ENCODE results near the gene ZNF90.
"Not testable (repeated sequence)": the region's sequence is repeated elsewhere in the genome, so short reads cannot be mapped to it uniquely, and the experiment has no call there.

Gene ZNF90

GRCh38 chr19:20107301-20107700 is 29.5 kb downstream of the ZNF90 start:
- no peak for DNase-seq

- DNase-seq, result not testable (repeated sequence)
These were observed 40.5 kb downstream of the ZNF90 start for GRCh38 chr19:20118064-20118839.

GRCh38 chr19:20124879-20125278 is 47.1 kb downstream of the ZNF90 start:
- DNase-seq, result no peak

- not testable (repeated sequence) for DNase-seq
These were observed 55.1 kb downstream of the ZNF90 start for GRCh38 chr19:20132933-20133332.

GRCh38 chr19:20137714-20138113 is 59.9 kb downstream of the ZNF90 start:
- not testable (repeated sequence) for DNase-seq

GRCh38 chr19:20151617-20152145 is 73.9 kb downstream of the ZNF90 start:
- DNase-seq, result no peak

GRCh38 chr19:20152506-20152905 is 74.7 kb downstream of the ZNF90 start:
- DNase-seq, result not testable (repeated sequence)

GRCh38 chr19:20153281-20153680 is 75.5 kb downstream of the ZNF90 start:
- no peak for DNase-seq

- no peak for DNase-seq
These were observed 76.8 kb downstream of the ZNF90 start for GRCh38 chr19:20154636-20155035.

GRCh38 chr19:20162821-20163220 is 85.0 kb downstream of the ZNF90 start:
- DNase-seq, result no peak

- no peak for DNase-seq
These were observed 86.7 kb downstream of the ZNF90 start for GRCh38 chr19:20164456-20164855.

GRCh38 chr19:20165971-20166592 is 88.3 kb downstream of the ZNF90 start:
- no peak for DNase-seq

GRCh38 chr19:20167020-20167644 is 89.3 kb downstream of the ZNF90 start, which contains the start of gene ZNF486:
TSS of gene ZNF486 (plus strand) at chr19:20167214. CDS start at chr19:20167331, 117 bp downstream.
- DNase-seq, result no peak

- DNase-seq, result no peak
These were observed 89.9 kb downstream of the ZNF90 start for GRCh38 chr19:20167651-20168122.

All from NCI-H345 (cell line).